ENCODE results near the gene ZNF546. TPM values are rescaled to one million over a fixed set of nuclear protein-coding genes. Genes with fewer than 3 reads are reported as not detected.

ZNF546 gene
- total RNA-seq, 4 donors from 2014 or later, result 3.2 to 6.9 (median 4.2) TPM

- ATAC-seq (no peak), DNase-seq (no peak)
- no peak overlapping the region for H3K27ac ChIP-seq
- peaks cover 2 to 4% (median 3%) of the 10 kb centered on the region in 3 donors for H3K9me3 ChIP-seq
- no peaks in the 10 kb centered on the region for H3K27me3 ChIP-seq
- no peak overlapping the region for H3K4me3 ChIP-seq
- intact Hi-C loops (cut with DNase I; ENCODE audit: low total_unique reads), result no loop called here
- in situ Hi-C loops (cut with MboI; ENCODE audit: low sequenced_read_pairs in 4 of 4), result no loop called here
- H3K36me3 ChIP-seq, result no peaks in the 10 kb centered on the region
- TF ChIP-seq CTCF (IDR thresholded peaks at IDR 0.05 in 4 of 5, conservative IDR thresholded peaks at IDR 0.05 in 1 of 5) (no peak), POLR2A (IDR thresholded peaks at IDR 0.05) (no peak)
- peaks cover 4 to 11% of the 10 kb centered on the region in 2 donors for H3K4me1 ChIP-seq
These were observed 62.8 kb downstream of the ZNF546 start for GRCh38 chr19:40059624-40060023.

GRCh38 chr19:40070058-40070457, 73.2 kb downstream of the ZNF546 start:
- intact Hi-C loops (cut with DNase I; ENCODE audit: low total_unique reads), result no loop called here
- TF ChIP-seq POLR2A (IDR thresholded peaks at IDR 0.05) (no peak), CTCF (IDR thresholded peaks at IDR 0.05 in 4 of 5, conservative IDR thresholded peaks at IDR 0.05 in 1 of 5) (no peak)
- Histone ChIP-seq H3K27ac (no peak overlapping the region), H3K36me3 (peaks cover 1 to 18% of the 10 kb centered on the region in 2 donors), H3K9me3 (peaks cover 0 to 7% (median 0%) of the 10 kb centered on the region in 3 donors), H3K4me1 (no peaks in the 10 kb centered on the region), H3K4me3 (no peak overlapping the region), H3K27me3 (no peaks in the 10 kb centered on the region)
- in situ Hi-C loops (cut with MboI; ENCODE audit: low sequenced_read_pairs in 4 of 4), result no loop called here
- DNase-seq (no peak), ATAC-seq (no peak)

Other genes starting within 250 kb of the ZNF546 start
- gene LEUTX, start 218.2 kb upstream of the ZNF546 start, total RNA-seq, result not detected
- gene DYRK1B, start 162.9 kb upstream of the ZNF546 start, total RNA-seq, result 10 to 100 TPM; 39.6 to 68.7 (median 61.8) TPM
- gene FBL, start 150.7 kb upstream of the ZNF546 start, total RNA-seq, result 10 to 100 TPM; 40.4 to 79.4 (median 67.0) TPM
- gene FCGBP, start 62.4 kb upstream of the ZNF546 start, total RNA-seq, result 10 to 100 TPM in 1 of 4 donors, 1 to 10 TPM in 3; 2.2 to 11.2 (median 7.2) TPM
- gene PSMC4, start 25.9 kb upstream of the ZNF546 start, total RNA-seq, result 100 to 1,000 TPM; 165 to 238 (median 219) TPM
- gene ZNF780B, start 59.2 kb downstream of the ZNF546 start, total RNA-seq, result 1 to 10 TPM; 2.5 to 5.3 (median 4.3) TPM
- 1 to 10 TPM; 1.0 to 8.0 (median 5.4) TPM for gene ZNF780A, start 93.9 kb downstream of the ZNF546 start, total RNA-seq
- gene MAP3K10, start 194.4 kb downstream of the ZNF546 start, total RNA-seq, result 10 to 100 TPM; 16.4 to 25.8 (median 21.6) TPM
- gene TTC9B, start 221.3 kb downstream of the ZNF546 start, total RNA-seq, result not detected
- not detected for gene CCNP, start 229.6 kb downstream of the ZNF546 start, total RNA-seq

Data from gastrocnemius medialis (tissue), 4 donors.